ENCODE results near the gene PSMB5. TPM values are rescaled to one million over a fixed set of nuclear protein-coding genes. Genes with fewer than 3 reads are reported as not detected.

The PSMB5 gene
- polyA plus RNA-seq, 12 donors, result 111 to 238 (median 212) TPM; not detected in 1

DNA sequence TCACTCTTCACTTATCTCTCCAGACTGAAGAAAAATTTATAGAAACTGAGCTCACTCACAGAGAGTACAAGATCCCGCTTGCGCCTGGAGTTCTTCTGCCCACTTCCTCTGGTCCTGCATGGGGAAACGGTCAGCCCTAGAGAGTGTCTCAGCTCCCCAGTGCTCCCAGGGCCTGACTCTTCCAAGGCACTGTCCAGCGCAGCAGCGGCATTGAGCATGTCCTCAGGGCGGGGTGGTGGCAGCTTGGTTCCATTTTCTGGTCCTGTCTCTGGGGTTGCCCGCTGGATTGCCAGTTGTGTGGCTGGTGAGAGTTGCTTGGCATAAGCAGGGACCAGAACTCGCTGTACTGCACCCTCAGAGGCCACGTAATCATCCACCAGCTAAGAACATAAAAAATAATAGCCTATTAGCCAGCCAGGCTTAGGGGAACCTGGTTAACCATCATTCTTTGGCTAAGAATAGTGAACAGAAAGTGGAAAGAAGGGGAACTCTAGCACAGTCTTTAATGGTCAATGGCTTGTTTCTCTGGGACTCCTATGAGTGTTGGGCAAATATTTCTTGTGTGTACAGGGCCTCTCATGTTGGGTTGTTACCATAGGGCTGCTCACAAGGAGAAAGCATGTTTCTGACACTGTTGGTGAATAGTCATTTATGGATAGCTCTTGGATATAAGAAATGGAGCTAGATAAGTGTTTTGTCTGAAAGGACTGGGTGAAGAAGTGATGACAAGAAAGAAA is 38.6 kb downstream of the PSMB5 start:
- no peak for DNase-seq

DNA sequence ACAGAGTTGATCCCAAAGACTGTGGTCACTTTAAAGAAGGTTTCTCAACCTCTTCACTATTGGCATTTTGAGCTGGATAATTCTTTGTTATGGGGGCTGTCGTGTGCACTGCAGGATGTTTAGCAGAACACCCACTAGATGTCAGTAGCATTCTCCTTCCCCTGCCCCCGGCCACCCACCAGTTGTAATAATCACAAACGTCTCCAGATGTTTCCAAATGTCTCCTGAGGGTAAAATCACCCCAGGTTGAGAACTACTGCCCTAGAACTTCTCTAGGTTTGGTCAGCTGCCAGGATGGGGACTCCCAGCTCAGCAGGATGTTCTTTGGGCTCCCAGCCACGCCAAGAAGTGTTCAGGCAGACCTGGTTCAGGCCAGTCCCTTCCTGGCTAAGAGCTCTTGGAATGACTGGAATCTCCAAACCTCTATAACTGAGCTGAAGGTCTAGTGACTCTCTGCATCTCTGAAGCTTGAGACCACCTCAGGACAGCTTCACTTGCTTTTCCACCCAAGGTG is 39.9 kb downstream of the PSMB5 start:
- no peak for DNase-seq

DNA sequence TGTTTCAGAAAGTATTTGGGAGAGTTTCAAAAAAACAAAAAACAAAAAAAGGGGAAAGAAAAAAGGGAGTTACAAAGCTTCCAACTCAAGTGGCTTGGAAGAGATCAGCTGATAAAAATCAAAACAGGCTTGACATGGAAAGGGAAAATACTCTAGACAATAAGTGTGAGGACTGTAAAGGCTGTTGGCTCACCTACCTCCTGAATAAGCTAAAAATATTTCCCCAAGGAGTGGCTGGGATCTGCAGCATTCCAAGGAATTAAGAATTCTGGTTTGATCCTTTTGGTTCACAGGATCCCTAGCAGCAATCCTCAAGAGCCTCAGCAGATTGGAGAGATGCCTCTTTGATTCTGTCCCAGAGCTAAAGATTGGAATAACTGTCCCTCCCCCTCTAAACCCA is 41.2 kb downstream of the PSMB5 start:
- DNase-seq, result no peak

DNA sequence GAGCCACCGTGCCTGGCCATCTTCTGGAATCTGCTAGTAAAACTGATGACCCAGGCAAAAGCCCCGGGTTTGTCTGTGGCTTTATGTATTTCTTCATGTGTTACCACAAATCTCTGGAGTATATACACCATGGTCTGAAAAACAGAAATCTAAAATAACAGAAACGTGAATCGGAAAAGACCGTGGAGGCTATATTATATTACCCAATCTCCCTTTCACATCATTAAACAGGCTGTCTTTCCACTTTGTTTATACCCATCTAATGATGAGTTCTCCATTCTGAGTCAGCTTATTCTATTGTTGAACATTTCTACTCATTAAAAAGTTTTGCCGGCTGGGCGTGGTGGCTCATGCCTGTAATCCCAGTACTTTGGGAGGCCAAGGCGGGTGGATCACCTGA is 42.8 kb downstream of the PSMB5 start:
- no peak for DNase-seq

DNA sequence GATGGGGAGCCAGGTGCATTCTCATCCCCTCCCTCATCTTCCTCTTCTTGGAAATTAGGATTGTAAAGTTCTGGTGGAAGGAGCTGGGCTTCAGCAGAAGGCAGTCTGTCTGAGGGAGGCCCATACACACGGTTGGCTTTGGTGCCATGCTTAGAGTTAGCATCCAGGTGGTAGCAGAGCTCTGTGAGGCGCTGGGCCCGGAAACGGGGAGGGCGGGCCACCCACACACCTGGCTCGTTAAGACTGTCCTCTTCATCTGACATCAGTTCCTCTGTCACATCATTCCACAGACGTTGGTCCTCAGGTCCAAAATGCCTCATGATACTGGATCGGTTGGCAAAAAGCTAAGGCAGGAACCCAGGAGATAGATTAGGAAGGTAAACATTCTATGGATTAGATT is 47.4 kb downstream of the PSMB5 start:
- no peak for DNase-seq

DNA sequence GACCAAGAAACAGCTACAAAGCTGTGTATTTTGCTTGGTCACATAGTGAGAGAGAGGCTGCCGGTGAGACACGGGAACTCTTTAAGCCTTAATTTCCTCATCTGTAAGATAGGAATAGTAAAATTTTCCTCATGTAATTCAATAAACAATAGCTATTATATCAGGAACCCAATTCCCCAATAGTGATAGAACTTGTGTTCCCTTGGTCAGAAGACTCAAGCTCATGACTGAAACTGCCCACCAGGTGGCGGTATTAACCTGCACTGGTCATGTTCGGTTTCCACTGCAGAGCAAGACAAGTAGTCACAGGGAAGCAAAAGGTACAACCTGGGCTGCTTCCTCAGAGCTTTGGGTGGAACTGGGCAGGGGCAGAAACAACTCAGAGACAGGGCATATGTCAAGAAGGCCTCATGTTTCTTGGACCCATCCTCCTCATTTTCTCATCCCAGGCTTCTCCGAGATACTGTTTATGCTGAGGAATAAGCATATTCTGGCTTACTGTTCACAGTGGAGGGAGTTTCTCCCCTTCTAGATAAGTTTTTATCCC is 48.1 kb downstream of the PSMB5 start:
- DNase-seq, result peak; percentile 92

DNA sequence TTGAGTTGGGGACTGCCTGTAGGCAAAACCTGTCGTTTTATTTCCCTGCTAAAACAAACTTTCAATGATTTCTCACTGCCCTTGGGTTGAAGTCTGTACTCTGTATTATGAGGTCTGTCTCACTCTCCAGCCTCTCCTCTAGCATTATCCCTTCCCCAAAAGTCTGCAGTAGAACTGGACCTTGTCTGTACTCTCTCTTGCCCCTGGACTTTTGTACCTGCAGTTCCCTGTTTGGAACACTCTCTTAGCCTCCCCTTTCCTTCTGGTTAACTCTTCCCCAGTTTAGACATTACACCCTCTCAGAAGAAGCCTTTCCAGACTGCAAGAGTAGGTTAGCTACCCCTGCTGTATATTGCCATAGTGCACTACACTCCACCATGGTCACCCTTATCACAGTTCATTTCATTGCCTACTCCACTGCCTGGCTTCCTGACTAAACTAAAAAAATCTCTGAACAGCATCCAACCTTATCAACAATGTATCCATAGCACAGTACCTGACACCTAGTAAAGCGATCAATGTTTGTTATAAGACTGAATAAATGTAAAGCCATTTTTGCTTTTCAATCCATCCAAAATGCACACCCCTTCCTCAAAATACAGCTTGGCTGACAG is 48.7 kb downstream of the PSMB5 start:
- no peak for DNase-seq

DNA sequence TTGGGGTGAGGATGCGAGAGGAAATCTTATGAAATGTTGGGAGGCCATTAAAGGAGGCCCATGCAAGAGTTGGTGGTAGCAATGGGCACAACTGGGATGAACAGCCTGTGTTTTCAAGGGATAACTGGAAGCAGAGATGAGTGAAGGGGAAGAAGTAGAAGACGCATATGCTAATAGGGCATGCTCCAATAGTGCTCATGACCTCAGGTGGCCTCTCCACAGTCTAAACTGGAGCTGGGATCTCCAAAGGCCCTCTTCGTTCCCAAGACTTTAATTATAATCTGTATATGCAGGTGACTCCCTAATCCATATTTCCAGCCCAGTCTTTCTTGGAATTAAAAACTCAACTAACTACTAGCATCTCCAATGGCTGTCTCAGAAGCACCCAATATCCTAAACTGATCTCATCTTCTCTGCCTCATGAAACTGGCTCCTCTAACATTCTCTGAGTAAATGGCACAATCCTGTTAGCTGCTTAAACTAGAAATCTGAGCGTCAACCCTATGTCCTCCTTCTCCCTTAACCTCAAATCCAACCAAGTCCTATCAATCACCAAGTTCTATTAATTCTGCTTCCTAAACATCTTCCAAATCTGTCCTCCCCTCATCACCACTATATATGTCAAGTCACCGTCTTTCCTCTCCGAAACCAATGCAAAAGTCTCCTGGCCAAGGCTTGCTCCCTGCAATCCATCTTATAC is 49.6 kb downstream of the PSMB5 start:
- DNase-seq, result no peak

DNA sequence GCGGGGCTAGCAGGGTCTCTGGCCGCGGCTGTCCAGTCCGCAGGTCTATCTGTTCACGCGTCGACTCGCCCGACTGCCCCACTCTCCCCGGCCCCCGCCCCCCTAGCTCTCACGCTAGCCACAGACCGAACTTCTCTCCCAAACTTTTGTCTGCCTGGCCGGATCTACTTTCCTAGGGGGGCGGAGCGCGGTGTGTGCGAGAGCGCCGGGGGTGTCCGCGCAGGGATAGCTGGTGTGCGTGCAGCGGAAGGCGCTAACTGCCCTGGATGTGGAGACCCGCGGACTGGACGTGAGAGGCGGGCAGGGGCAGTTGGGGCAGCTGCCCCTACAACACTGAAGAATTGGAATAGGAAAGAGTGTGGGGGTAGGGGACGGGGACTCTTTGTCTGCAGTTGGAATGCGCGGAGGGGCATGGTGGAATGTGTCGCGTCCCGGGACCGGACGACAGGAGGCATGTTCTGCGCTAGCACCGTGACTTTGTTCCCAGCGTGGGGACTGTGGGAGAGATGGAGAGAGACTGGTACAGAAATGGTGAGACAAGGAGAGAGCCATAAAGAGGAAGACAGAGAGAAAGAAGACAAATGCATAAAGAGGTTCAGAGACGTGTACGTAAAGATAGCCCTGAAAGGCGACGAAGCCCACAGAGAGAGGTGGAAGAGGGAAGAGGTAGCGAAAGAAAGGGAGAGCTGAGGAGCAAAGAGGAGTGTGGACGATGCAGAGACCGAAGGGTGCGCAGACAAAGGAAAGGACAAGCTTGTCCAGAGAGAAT is 52.0 kb downstream of the PSMB5 start, which contains the start of gene AJUBA:
Gene AJUBA, minus strand, starts transcription at position 75 of the 769 bp plus-strand sequence. CDS start 285 bp downstream, outside the sequence.
- DNase-seq, result peak; percentile 92

DNA sequence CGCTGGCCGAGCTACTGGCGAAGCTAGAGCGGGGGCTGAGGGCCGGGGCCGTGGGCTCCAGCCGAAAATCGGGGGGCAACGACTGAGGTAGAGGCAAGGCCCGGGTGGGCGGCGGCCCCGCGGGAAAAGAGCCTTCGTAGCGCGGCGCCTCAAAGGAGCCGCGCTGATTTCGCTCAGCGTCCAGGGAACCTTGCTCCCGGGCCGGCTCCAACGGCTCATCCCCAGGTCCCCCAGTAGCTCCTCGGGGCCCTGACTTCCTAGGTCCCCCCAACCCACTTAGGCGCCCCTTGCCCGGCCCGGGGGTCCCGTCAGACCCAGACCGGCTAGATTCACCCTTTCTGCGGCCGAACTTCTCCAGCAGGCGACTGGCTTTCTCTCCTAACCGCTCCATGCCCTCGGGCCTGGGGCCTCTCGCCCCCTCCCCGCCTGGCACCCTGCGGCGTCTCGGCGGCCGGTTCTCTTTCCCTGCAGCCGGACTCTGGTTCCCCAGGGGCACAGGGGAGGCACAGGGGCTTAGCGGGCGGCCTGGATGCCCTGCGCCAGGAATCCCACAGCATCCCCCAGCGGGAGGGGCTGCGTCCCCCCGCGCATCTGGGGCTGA is 52.7 kb downstream of the PSMB5 start:
- DNase-seq, result no peak

DNA sequence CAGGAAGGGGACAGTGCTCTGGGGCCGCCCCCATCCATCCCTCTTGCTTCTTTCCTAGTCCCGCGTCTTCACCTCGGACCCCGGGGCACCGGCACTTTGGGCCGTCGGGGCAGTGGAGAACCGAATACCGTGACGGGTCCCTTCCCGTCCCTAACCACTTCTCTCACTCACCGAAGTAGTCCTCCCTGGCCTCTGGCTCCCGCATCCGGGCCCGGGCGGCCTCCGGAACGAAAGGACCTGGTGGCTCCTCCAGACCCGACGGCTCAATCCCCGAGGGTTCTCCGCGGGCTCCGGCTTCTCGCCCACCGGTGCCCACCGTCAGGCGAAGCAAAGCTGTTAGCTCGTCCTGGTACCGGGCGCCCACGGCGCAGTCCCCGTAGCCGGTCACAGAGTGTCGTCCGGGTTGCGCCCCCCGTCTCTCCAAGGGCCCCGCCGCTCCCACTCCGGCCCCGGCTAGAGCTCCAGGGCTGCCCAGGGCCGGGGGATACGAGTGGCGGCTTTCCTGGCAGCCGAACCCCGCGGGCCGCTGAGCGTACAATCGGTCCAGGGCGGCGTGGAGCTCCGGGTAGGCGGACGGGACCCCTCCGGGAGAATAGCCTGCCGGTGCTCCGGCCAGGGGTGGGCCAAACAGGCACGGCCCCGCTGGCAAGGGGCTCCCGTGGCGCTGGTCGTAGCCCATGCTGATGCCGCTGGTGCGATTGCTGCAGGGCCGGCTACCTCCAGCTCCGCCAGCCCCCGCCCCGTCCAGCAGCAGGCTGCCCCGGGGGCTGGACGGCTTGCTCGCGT is 53.4 kb downstream of the PSMB5 start:
- DNase-seq, result no peak

DNA sequence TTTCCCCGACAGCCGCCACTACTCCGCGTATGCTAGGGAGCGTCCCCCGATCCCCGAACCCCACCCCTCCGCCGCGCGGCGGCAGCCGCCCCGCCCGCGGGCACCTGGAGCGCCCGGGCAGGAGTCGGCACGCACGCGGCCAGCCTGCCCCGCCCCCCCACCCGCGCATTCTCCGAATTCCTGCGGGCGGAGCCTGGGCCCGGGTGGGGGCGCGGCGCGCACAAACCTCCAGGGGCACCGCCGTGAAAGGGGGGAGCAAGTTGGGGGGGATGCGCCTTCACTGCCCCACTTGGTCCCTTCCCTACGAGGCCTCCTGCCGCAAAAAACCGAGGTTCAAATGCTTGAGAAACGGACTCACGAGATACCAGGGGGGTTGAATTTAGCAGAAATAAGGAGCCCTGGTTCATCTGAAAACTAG is 54.0 kb downstream of the PSMB5 start:
- DNase-seq, result no peak

DNA sequence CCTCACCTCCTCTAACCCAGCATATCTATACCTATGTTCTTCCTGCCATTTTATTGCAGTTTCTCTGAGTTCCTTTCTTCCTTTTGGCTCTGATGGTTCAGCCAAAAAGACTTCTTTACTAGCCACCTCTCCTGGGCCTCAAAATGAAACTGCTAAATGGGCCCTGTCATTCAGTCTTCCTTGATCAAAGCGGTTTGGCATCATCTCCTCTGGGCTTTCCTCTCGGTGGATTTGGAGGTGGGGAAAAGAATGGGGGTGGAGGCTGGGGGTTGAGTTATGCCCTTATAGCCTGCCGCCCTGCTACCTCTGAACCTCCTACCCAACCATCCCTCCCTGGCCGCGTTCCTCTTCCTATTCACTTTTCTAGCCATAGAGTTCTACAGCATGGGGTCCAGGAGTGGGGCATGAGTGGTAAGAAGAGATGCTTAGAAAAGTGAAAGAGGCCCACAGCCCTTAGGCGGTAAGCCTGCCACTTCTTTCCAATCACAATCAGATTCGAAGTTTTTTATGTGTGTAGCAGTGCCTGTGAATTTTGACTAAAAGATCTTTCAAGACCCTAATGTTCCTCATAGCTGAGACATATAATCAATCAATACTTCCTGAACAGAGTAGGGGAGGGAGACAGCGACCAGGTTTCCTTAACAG is 54.8 kb downstream of the PSMB5 start:
- DNase-seq, result no peak

DNA sequence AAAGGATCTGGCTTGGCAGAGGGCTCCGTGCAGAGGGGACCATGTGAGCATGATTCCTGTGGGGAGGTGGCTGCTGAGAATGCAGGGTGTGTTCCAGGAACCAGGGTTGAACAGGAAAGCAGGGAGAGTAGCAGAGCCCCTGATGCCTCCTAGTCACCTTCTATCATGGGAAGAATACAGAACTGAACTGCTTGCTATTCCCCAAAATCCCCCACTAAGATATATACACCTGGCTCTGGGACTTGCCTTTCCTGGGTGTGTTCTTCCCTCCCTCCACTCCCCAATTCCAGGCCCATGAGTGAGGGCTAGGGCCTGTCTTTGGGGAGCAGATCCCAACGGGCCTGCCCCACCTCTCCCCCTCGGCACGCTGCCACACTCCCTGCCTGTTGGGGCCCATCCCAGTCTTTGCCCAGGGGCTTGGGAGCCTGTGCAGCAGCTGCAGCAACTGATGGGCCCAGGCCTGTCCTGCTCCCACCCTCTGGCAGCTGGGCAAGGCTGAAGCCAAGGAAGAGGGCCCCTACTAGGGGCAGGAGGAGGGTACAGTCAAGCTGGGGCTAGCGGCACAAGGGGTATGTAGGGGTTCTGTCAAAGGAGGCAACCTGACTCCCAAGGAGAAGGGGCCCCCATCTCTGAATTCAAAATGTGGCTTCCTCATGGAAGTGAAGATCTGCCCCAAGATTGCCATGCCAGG is 55.6 kb downstream of the PSMB5 start:
- DNase-seq, result no peak

DNA sequence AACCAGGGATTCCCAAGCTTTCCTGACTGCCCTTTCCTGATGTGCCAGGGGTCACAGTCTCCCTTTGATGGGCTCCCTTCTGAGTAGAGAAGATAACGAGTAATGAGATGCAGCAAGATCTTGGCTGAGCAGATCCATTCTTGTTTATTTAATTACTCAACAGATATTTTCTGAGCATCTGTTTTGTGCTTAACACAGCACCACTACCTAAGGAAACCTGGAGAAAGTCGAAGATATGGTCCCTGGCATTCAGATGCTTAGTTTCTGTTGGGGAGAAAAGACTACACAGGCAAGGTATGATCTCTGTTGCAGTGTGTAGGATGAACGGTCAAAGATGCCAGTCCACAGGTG is 56.2 kb downstream of the PSMB5 start:
- no peak for DNase-seq

DNA sequence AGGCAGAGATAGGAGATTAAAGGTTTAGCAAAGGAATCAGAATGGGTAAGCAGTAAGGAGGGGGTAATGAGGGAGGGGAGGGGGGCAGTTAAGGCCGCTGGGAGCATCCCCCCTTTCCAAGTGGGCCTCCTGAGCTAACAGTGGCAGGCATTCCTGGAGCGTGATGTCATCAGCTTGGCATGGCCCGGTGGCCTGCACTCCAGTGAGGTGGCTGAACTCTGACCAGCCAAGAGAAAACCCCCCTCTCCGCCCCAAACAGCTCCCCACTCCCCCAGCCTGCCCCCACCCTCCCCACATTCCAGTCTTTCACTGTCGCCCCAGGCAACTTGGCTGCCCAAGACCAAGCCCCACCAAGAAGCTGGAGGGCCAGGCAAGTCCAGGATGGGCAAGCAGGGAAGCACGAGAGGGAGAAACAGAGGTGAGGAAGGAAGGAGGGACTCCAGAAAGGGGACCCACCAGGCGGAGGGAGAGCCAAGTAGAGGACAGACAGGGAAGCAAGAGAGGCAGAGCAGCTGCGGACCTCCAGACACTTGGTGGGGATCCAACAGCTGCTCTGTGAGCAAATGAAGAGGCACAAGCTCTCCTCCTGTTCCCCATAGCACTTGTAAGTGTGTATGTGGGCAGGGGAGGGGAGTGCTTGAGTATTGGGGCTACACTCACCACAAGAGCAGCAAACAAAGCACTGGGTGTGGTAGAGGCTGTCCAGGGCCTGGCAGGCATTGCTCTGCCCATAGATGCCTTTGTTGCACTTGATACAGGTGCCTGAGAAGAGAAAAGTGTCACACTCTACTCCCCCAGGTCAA is 56.8 kb downstream of the PSMB5 start:
- peak; percentile 75 for DNase-seq

DNA sequence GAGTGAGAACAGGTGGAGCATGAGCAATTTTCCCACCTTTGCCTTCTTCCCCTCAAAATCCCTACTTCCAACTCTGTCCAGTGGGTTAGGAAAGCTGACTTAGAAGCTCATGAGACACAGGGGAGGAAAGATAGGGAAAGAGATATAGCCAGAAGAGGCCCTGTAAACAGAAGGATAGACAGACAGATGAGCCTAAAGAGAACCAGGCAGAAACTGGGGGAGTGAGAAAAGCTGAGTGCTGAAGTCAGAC is 57.3 kb downstream of the PSMB5 start:
- DNase-seq, result no peak

DNA sequence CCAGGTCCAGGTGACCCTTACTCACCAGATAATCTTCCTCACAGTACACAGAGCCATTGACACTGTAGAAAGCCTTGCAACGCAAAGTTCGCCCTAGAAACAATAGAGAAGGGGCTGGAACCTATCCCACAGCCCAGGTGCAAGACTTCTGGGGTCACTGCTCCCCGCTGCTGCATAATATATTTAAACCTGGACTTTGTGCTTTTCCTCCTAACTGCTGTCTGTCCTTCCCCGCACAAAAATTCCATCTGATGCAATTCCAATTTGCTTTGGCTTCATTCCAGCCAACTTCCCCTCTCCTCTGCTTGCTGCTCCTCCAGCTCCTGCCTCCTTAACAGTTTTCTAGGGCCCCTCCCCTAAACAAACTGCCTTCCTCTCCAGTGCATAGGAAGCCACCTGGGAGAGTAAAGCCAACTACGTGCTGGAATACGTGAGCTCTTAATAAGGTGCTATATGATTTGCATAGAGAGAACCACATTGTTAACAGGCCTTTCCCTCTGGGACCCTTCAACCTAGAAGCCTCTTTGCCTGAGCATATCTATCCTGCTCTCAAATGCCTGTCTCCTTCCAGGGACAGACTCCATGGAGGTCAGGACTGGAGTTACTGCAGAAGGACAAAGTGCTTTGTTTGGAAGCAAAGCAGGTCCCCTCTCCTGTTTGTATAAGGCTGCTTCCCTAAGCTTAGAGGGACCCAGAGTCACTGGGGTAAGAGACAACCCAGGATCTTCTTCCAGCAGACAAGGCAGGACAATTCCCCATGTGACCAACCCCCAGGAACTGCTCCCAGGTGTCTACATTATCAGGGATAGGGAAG is 57.9 kb downstream of the PSMB5 start:
- no peak for DNase-seq

Data from muscle of arm (tissue), 12 donors.